OCI-LY3 (cell line): ENCODE results near the gene CABP7.

Source experiments
- H2AFZ ChIP-seq: fragments of 200-600, 300-600 bp; shearing (Covaris generic); 2 replicates; pipeline ENCODE4 v1.6.0; 2014; ENCODE audit warnings: antibody characterized with exemption, low read depth, low read length
- H3K27ac ChIP-seq: fragments of 200-600, 300-600 bp; sonication (generic); 2 replicates; pipeline ENCODE4 v1.5.1; 2014; ENCODE audit warnings: mild to moderate bottlenecking, low read length, moderate library complexity, mixed read lengths
- H3K27me3 ChIP-seq: fragments of 200-600, 300-600 bp; sonication (generic); 2 replicates; pipeline ENCODE4 v1.6.1; 2014; ENCODE audit warnings: low read depth, low read length, mixed read lengths
- H3K36me3 ChIP-seq: fragments of 200-600, 300-600 bp; sonication (generic); replicated peaks from 2 replicates; pipeline ENCODE3; 2014; ENCODE audit warnings: low read depth, low read length, mixed read lengths
- H3K4me1 ChIP-seq: fragments of 300-600, 200-600 bp; sonication (generic); 2 replicates; pipeline ENCODE4 v1.6.1; 2014; ENCODE audit warnings: low read length, mixed read lengths
- H3K4me2 ChIP-seq: fragments of 200-600, 300-600 bp; sonication (generic); 2 replicates; pipeline ENCODE4 v1.6.1; 2014; ENCODE audit warnings: low read length, mixed read lengths
- H3K4me3 ChIP-seq: fragments of 300-600, 200-600 bp; sonication (generic); 2 replicates; pipeline ENCODE4 v1.5.1; 2014; ENCODE audit warnings: antibody characterized with exemption, mild to moderate bottlenecking, low read length, moderate library complexity
- H3K79me2 ChIP-seq: fragments of 300-600, 200-600 bp; shearing (Covaris generic); 2 replicates; pipeline ENCODE4 v1.6.1; 2014; ENCODE audit warnings: mild to moderate bottlenecking, low read length, mixed read lengths
- H3K9ac ChIP-seq: fragments of 300-600, 200-600 bp; shearing (Covaris generic); 2 replicates; pipeline ENCODE4 v1.6.0; 2014; ENCODE audit warnings: mild to moderate bottlenecking, low read length, moderate library complexity
- H3K9me3 ChIP-seq: fragments of 200-600, 300-600 bp; shearing (Covaris generic); 2 replicates; pipeline ENCODE4 v1.6.1; 2014; ENCODE audit warnings: low read length, mixed read lengths; ENCODE audit not compliant: insufficient read depth
- H4K20me1 ChIP-seq: fragments of 200-600, 300-600 bp; sonication (generic); 2 replicates; pipeline ENCODE4 v1.6.1; 2016; ENCODE audit warnings: low read length, mixed read lengths; ENCODE audit not compliant: insufficient read depth
- EZH2phosphoT487 ChIP-seq: fragments of 200-600 bp; shearing (Covaris generic); IDR thresholded peaks from 2 replicates; pipeline ENCODE4 v1.6.1; 2018; ENCODE audit warnings: antibody characterized with exemption, mixed run types, low read depth
- TF ChIP-seq, protein P1 (sequence below): fragments of 200-600, 300-600 bp; sonication (generic); IDR thresholded peaks from 2 replicates; pipeline ENCODE4 v1.5.1; 2014; ENCODE audit warnings: antibody characterized with exemption, low read length, low read depth

Gene CABP7

DNA sequence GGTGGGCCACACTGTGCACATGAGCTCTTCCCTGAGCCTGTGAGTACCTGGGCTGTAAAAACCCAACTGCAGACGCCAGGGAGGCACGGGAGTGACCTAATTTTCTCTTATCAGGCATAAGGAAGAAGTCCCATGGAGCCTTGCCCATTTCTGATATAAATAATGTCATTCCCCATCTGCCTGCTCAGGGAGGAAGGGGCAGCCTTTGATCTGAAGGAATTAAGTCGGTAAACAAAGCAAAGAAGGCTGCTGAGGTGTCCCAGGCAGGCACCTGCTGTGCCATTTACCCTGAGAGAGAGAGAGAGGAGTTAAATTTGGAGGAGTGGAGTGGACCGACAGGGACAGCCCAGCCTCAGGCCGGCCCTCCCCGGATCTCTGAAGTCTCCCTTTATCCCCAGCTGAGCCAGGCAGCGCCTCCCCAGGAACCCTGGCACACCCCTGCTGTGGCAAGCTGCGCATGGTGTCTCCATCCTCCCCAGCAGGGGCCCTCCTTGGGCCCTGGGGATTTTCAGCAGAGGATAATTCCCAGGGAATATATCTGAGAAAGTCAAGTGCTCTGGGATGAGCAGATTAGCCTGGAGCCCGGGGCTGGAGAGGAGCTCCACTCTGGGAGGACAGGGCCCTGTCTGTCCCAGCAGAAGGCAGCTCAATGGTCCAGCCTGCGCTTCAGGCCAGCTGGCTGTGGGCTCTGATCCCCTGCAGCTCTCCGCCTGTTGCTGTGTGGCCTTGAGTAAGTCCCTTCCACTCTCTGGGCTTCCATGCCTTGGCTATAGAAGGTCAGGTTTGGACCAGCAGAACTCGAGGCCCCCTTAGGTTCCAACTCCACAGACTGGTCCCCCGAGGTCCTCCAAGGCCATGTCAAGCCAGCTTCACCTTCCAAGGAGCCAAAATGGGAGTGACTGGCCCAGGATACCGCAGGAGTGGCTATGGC is 17.5 kb upstream of the CABP7 start:
- Histone ChIP-seq H3K27me3 (peaks cover 12% of the 10 kb centered on the region), H3K27ac (no peak overlapping the region), H2AFZ (no peak overlapping the region), H3K9ac (no peak overlapping the region), H3K4me2 (peak overlapping the region; percentile 64; the same call in 1 of the 2 replicates), H3K9me3 (no peaks in the 10 kb centered on the region), H4K20me1 (no peaks in the 10 kb centered on the region), H3K4me1 (peaks cover 13% of the 10 kb centered on the region), H3K79me2 (no peaks in the 10 kb centered on the region), H3K4me3 (peak overlapping the region; percentile 37; the same call in 1 of the 2 replicates), H3K36me3 (peaks cover 1% of the 10 kb centered on the region)
- no peak for TF ChIP-seq EZH2phosphoT487
- TF ChIP-seq, protein P1, sequence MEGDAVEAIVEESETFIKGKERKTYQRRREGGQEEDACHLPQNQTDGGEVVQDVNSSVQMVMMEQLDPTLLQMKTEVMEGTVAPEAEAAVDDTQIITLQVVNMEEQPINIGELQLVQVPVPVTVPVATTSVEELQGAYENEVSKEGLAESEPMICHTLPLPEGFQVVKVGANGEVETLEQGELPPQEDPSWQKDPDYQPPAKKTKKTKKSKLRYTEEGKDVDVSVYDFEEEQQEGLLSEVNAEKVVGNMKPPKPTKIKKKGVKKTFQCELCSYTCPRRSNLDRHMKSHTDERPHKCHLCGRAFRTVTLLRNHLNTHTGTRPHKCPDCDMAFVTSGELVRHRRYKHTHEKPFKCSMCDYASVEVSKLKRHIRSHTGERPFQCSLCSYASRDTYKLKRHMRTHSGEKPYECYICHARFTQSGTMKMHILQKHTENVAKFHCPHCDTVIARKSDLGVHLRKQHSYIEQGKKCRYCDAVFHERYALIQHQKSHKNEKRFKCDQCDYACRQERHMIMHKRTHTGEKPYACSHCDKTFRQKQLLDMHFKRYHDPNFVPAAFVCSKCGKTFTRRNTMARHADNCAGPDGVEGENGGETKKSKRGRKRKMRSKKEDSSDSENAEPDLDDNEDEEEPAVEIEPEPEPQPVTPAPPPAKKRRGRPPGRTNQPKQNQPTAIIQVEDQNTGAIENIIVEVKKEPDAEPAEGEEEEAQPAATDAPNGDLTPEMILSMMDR = no peak

DNA sequence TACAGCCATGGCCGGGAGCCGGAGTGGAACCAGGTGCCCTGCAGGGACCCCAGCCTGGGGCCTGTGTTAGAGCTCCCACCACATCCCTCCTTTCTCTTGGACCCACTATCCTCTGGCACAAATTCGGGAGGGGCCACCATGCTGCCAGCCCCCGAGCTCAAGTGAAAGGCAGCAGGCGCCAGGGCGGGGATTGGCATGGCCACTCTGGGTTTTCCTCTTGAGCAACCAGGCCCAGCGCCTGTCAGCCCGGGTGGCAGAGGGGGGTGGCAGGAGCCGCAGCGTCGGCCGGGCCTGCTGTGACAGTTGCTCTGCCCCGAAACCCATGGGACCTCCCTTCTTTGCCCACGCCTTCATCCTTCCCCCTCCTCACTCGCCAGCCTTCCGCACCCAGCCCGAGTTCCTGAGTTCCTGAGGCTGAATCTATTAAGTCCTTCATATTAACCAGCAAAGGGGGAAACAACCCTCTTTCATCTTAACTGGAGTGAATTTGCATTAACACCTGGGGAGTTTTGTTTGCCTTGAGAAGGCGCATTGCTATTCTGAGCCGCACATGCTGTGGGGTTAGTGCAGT is 16.8 kb upstream of the CABP7 start:
- Histone ChIP-seq H3K4me2 (peak overlapping the region; percentile 64), H3K27ac (no peak overlapping the region), H3K4me3 (peak overlapping the region; percentile 37), H3K9me3 (no peaks in the 10 kb centered on the region), H2AFZ (no peak overlapping the region), H3K36me3 (no peaks in the 10 kb centered on the region), H3K4me1 (peaks cover 13% of the 10 kb centered on the region), H3K9ac (no peak overlapping the region), H3K79me2 (no peaks in the 10 kb centered on the region), H4K20me1 (no peaks in the 10 kb centered on the region), H3K27me3 (peaks cover 12% of the 10 kb centered on the region)
- TF ChIP-seq EZH2phosphoT487 = no peak; the same call in 1 of the 2 replicates
- TF ChIP-seq, protein P1 = no peak

DNA sequence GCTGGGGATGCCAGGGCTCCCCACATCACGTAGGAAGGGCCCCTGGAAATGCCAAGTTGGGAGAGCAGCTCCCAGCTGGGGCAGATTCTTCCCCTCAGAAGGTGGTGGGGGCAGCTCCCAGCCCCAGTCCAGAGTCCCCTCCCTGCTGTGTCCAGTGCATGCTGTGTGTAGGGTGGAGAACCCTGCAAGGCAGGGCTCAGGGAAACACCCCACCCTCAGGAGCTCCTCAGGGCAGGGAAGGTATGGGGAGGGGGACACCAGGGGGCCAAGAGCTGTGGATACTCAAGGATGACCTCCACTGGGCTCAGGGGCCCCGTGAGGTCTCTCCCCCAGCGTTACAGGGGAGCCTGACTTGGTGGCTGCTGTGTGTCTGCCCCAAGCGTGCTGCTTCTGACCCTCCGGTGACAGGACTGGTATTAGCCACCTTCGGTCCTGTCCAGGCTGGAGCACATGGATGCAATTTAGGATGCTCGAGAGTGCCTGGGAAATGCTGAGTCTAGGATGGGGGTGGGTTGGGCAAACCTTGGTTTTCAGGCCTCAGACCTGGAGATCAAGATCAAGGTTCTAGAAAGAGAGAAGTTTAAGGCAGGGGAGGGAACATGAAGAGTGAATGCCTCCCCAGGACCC is 16.1 kb upstream of the CABP7 start:
- TF ChIP-seq EZH2phosphoT487 = no peak
- TF ChIP-seq, protein P1 = no peak
- Histone ChIP-seq H3K79me2 (no peaks in the 10 kb centered on the region), H3K27ac (no peak overlapping the region), H3K9me3 (no peaks in the 10 kb centered on the region), H3K27me3 (peaks cover 12% of the 10 kb centered on the region), H2AFZ (no peak overlapping the region), H3K4me3 (peak overlapping the region; percentile 37), H4K20me1 (no peaks in the 10 kb centered on the region), H3K4me1 (peaks cover 13% of the 10 kb centered on the region), H3K9ac (no peak overlapping the region), H3K36me3 (no peaks in the 10 kb centered on the region), H3K4me2 (peak overlapping the region; percentile 64)
